ENCODE measurements around the gene TBC1D1. TPM values are rescaled to one million over a fixed set of nuclear protein-coding genes. Genes with fewer than 3 reads are reported as not detected.

TBC1D1 gene
- total RNA-seq, 4 donors from 2014 or later = 111 to 176 (median 142) TPM

DNA sequence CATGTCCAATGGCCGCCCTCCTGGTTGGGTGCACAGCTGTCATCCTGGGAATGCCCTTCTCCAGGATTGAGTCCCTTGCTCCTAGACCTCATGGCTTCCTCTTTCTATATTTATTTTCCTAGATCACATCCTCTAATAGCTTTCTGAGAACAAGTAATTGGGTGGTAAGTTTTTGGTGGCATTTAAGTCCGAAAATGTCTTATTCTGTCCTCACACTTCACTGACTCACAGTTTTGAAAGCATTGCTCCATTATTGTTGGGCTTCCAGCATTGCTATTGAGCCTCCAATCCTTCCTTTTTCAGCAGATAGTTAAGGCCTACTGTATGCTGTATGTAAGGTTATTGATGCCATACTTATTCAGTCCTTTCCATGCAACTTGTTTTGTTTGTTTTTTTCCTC is 38.5 kb upstream of the TBC1D1 start:
- Histone ChIP-seq H3K27ac (no peak overlapping the region), H3K27me3 (no peaks in the 10 kb centered on the region), H3K4me1 (no peaks in the 10 kb centered on the region), H3K4me3 (no peak overlapping the region), H3K36me3 (peaks cover 0 to 7% of the 10 kb centered on the region in 2 donors), H3K9me3 (no peaks in the 10 kb centered on the region)
- ATAC-seq (no peak), DNase-seq (no peak)
- intact Hi-C loops (cut with DNase I; ENCODE audit: low total_unique reads) (no loop called here), in situ Hi-C loops (cut with MboI; ENCODE audit: low sequenced_read_pairs in 4 of 4) (no loop called here)
- TF ChIP-seq POLR2A (IDR thresholded peaks at IDR 0.05) = no peak
- TF ChIP-seq, protein P1, sequence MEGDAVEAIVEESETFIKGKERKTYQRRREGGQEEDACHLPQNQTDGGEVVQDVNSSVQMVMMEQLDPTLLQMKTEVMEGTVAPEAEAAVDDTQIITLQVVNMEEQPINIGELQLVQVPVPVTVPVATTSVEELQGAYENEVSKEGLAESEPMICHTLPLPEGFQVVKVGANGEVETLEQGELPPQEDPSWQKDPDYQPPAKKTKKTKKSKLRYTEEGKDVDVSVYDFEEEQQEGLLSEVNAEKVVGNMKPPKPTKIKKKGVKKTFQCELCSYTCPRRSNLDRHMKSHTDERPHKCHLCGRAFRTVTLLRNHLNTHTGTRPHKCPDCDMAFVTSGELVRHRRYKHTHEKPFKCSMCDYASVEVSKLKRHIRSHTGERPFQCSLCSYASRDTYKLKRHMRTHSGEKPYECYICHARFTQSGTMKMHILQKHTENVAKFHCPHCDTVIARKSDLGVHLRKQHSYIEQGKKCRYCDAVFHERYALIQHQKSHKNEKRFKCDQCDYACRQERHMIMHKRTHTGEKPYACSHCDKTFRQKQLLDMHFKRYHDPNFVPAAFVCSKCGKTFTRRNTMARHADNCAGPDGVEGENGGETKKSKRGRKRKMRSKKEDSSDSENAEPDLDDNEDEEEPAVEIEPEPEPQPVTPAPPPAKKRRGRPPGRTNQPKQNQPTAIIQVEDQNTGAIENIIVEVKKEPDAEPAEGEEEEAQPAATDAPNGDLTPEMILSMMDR (IDR thresholded peaks at IDR 0.05 in 4 of 5, conservative IDR thresholded peaks at IDR 0.05 in 1 of 5) = no peak

DNA sequence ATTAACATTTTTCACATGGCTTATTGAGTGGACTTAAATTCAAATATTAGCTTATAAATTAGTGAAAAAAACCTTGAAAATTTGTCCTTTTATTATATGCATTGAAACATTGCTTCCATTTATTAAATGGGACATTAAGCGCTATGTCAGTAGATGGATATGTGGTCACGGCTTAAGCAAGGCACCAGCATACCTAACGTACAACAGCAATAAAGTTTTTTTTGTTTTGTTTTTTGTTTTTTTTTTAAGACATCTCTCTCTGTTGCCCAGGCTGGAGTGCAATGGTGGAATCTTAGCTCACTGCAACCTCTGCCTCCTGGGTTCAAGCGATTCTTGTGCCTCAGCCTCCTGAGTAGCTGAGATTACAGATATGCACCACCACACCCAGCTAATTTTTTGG is 32.8 kb upstream of the TBC1D1 start:
- Histone ChIP-seq H3K4me3 (no peak overlapping the region), H3K36me3 (no peaks in the 10 kb centered on the region), H3K9me3 (no peaks in the 10 kb centered on the region), H3K27me3 (no peaks in the 10 kb centered on the region), H3K4me1 (no peaks in the 10 kb centered on the region), H3K27ac (no peak overlapping the region)
- TF ChIP-seq POLR2A (IDR thresholded peaks at IDR 0.05) = no peak
- TF ChIP-seq, protein P1 (IDR thresholded peaks at IDR 0.05 in 4 of 5, conservative IDR thresholded peaks at IDR 0.05 in 1 of 5) = no peak
- in situ Hi-C loops (cut with MboI; ENCODE audit: low sequenced_read_pairs in 4 of 4) = no loop called here
- intact Hi-C loops (cut with DNase I; ENCODE audit: low total_unique reads) = no loop called here
- DNase-seq (no peak), ATAC-seq (no peak)

DNA sequence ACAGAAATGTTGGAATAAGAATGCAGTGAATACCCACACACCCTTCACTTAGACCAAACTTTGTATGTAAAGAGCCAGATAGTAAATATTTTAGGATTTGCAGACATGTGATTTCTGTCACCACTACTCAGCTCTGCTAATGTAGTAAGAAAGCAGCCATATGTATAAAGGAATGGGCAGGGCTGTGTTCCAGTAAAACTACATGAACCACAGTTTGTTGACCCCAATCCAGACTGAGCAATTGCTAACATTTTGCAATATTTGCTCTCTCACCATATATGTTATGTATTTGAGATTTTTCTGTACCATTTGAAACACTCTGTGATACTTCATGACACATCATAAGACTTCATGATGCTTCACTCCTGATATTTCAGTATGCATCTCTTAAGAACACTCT is 32.0 kb upstream of the TBC1D1 start:
- Histone ChIP-seq H3K27ac (no peak overlapping the region), H3K27me3 (no peaks in the 10 kb centered on the region), H3K4me3 (no peak overlapping the region), H3K36me3 (no peaks in the 10 kb centered on the region), H3K4me1 (no peaks in the 10 kb centered on the region), H3K9me3 (no peaks in the 10 kb centered on the region)
- in situ Hi-C loops (cut with MboI; ENCODE audit: low sequenced_read_pairs in 4 of 4) (no loop called here), intact Hi-C loops (cut with DNase I; ENCODE audit: low total_unique reads) (no loop called here)
- ATAC-seq (no peak), DNase-seq (no peak)
- TF ChIP-seq, protein P1 (IDR thresholded peaks at IDR 0.05 in 4 of 5, conservative IDR thresholded peaks at IDR 0.05 in 1 of 5) = no peak
- TF ChIP-seq POLR2A (IDR thresholded peaks at IDR 0.05) = no peak

DNA sequence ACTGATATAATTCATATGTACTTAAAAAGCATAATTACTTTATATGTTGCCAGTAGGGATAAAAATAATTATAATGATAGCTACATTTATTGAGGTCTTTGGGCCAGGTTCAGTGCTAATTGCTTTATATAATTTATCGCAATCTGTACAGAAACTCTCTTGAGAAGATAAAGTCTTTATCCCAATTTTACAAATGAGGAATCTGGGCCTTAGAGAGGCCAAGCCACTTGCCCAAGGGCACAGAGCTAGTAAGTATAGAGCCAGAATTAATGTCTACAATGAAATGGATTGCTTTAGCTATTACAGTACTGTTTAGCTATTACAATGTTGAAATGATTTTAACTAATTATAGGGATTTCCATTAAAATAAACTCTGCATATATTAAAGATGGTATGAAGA is 30.6 kb upstream of the TBC1D1 start:
- DNase-seq = no peak
- no peaks in the 10 kb centered on the region for H3K27me3 ChIP-seq
- H3K4me3 ChIP-seq = no peak overlapping the region
- no peaks in the 10 kb centered on the region for H3K36me3 ChIP-seq
- intact Hi-C loops (cut with DNase I; ENCODE audit: low total_unique reads) = no loop called here
- peaks cover 0 to under 1% of the 10 kb centered on the region in 2 donors for H3K4me1 ChIP-seq
- H3K27ac ChIP-seq = no peak overlapping the region
- no peaks in the 10 kb centered on the region for H3K9me3 ChIP-seq
- ATAC-seq = no peak
- TF ChIP-seq, protein P1 (IDR thresholded peaks at IDR 0.05 in 4 of 5, conservative IDR thresholded peaks at IDR 0.05 in 1 of 5) = no peak
- TF ChIP-seq POLR2A (IDR thresholded peaks at IDR 0.05) = no peak
- in situ Hi-C loops (cut with MboI; ENCODE audit: low sequenced_read_pairs in 4 of 4) = no loop called here

DNA sequence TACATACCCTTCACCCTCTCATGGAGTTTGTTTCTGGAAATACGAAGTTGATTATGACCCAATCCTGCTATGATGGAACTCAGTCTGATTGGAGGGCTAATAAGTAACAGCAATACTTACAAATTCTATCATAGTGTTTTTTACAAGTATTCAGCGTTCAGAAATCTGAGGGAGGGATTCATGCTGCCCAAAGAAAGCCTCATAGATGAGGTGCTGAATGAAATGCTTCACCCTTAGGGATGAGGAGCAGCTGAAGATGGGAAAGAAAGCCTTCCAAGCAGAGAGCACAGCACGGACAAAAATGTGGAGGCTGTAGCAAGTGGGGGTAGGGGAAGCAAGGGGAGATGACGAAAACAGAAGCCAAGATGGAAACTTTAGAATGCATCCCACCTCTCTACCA is 27.9 kb upstream of the TBC1D1 start:
- DNase-seq = no peak
- Histone ChIP-seq H3K27me3 (no peaks in the 10 kb centered on the region), H3K27ac (no peak overlapping the region), H3K4me3 (no peak overlapping the region), H3K4me1 (peaks cover 0 to 9% of the 10 kb centered on the region in 2 donors), H3K36me3 (no peaks in the 10 kb centered on the region), H3K9me3 (no peaks in the 10 kb centered on the region)
- in situ Hi-C loops (cut with MboI; ENCODE audit: low sequenced_read_pairs in 4 of 4) = no loop called here
- no peak for ATAC-seq
- intact Hi-C loops (cut with DNase I; ENCODE audit: low total_unique reads) = no loop called here
- TF ChIP-seq, protein P1 (IDR thresholded peaks at IDR 0.05 in 4 of 5, conservative IDR thresholded peaks at IDR 0.05 in 1 of 5) = no peak
- TF ChIP-seq POLR2A (IDR thresholded peaks at IDR 0.05) = no peak
